GM18505 (cell line): Measurements from ENCODE around the gene RRAGA.
"Not testable (repeated sequence)": the region's sequence is repeated elsewhere in the genome, so short reads cannot be mapped to it uniquely, and the experiment has no call there.

Experiments
- ATAC-seq: cut with Tn5 transposase; IDR thresholded peaks from one replicate; pipeline ENCODE4 v1.9.1; 2021; ENCODE audit not compliant: unreplicated experiment
- POLR2A ChIP-seq: IDR thresholded peaks from 4 replicates; pipeline ENCODE4 v1.6.1; 2011; ENCODE audit warnings: borderline replicate concordance; ENCODE audit not compliant: insufficient read depth, insufficient read length; ENCODE audit errors: extremely low read depth

RRAGA gene

DNA sequence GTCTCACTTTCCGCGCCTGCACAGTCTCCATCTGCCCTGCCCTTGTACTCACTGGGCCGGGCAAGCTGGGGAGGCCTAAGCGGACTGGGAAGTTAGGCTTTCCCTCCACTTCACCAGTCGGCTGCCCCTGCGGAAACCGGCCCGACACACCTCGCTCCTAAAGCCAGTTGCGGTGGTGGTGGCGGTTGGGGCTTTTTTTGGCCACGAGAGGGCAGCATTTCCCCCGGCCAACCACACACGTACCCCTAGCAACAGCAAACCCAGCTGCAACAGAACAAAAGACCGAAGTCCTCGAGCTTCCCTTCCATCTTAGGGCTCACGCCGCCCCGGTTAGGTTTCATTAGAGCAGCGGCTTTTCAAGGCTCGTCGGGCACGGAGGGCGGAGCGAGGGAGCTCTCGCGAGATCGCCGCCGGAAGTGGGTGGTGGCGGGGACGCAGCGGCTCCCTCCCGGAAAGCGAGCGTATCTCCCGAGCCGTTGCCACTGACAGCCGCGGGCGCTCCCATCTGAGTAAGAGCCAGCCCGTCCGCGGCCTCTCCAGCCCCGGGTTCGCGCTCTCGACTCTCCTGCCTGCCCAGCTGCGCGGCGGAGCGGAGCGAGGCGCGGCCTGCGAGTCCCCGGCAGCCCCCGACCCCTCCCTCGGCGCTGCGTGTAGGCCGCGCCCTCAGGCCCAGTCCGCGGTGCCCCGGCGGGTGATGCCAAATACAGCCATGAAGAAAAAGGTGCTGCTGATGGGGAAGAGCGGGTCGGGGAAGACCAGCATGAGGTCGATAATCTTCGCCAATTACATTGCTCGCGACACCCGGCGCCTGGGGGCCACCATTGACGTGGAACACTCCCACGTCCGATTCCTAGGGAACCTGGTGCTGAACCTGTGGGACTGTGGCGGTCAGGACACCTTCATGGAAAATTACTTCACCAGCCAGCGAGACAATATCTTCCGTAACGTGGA, at the start of gene RRAGA:
Gene RRAGA (plus strand): TSS at position 462 of the 951 bp plus-strand sequence. CDS start 233 bp downstream, at position 695.
- TF ChIP-seq POLR2A = peak; percentile 96
- peak; percentile 90 for ATAC-seq

DNA sequence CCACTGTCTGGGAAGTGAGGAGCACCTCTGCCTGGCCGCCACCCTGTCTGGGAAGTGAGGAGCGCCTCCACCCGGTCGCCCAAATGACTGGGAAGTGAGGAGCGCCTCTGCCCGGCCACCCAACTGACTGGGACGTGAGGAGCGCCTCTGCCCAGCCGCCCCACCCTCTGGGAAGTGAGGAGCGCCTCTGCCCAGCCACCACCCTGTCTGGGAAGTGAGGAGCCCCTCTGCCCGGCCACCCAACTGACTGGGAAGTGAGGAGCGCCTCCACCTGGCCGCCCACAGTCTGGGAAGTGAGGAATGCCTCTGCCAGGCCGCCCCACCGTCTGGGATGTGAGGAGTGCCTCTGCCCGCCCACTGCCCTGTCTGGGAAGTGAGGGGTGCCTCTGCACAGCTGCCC, 49.1 kb upstream of the RRAGA start:
- no peak for TF ChIP-seq POLR2A
- ATAC-seq = no peak

GRCh38 chr9:19009391-19009965, 39.7 kb upstream of the RRAGA start:
- no peak for ATAC-seq
- no peak for TF ChIP-seq POLR2A

- no peak for TF ChIP-seq POLR2A
- ATAC-seq = no peak
Observed at GRCh38 chr9:19018201-19018600, 31.0 kb upstream of the RRAGA start.

DNA sequence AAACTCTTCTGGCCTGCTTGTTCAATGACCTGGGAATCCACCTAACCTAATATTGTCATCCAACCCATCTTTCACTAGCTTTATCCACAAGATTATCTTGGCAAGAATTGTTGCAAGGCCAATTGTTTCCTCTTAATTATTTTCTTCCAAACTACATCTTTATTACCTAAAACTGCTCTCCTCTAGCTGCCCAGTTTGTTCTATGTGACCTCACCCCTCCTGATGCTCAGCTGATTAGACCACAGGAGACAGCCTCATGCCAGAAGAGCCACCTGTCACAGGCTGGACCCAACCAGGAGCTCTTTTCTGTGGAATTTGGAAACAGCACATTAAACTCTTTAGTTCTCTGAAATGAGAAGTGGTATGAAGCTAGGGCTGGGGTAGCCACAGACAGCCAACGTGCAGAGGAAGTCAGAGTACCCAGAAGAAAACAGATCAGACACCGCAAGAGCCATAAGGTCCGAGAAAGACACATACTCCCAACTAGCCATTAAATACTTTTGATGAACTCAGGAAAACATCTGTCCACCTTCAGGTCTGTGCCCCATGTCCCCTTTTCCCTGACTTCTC, 28.3 kb upstream of the RRAGA start:
- TF ChIP-seq POLR2A = no peak
- ATAC-seq = no peak

GRCh38 chr9:19021649-19022048, 27.6 kb upstream of the RRAGA start:
- ATAC-seq = not testable (repeated sequence)

DNA sequence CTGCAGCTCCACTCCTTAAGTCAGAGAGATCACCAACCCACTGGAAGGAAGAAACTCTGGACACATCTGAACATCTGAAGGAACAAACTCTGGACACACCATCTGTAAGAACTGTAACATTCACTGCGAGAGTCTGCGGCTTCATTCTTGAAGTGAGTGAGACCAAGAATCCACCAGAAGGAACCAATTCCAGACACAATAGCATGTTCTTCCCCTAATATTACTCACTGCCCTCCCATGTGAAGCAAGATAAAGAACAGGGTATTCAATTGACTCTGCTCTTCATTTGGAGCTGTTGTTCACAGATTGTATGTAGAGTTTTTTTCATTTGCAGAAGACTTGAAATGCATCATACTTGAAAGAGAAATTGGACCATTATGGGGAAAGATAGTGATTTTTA, 27.0 kb upstream of the RRAGA start:
- ATAC-seq = no peak
- no peak for TF ChIP-seq POLR2A

DNA sequence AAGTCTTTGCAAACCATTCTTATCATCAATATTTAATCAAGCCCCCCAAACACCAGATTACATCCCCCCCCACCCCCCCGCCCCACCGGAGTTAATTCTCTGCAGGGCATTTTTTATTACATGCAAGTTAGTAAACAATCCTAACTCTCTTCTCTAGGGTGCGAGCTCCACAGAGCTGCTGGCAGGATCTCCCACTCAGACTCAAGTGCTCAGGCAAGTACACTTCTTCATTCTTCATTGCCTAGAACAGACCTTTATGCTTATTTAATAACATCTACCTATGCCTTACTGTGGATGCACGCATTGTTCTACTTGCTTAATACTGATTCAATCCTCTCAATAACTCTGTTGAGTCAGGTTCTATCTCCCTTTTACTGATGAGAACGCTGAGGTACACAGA, 26.1 kb upstream of the RRAGA start:
- no peak for ATAC-seq
- no peak for TF ChIP-seq POLR2A

GRCh38 chr9:19026375-19026774, 22.9 kb upstream of the RRAGA start:
- no peak for TF ChIP-seq POLR2A
- ATAC-seq = no peak

- no peak for ATAC-seq
- TF ChIP-seq POLR2A = no peak
Observed at GRCh38 chr9:19027825-19028224, 21.4 kb upstream of the RRAGA start.

GRCh38 chr9:19028835-19029451, 20.3 kb upstream of the RRAGA start:
- no peak for ATAC-seq
- TF ChIP-seq POLR2A = no peak

GRCh38 chr9:19030899-19031298, 18.3 kb upstream of the RRAGA start:
- peak; percentile 69 for ATAC-seq

DNA sequence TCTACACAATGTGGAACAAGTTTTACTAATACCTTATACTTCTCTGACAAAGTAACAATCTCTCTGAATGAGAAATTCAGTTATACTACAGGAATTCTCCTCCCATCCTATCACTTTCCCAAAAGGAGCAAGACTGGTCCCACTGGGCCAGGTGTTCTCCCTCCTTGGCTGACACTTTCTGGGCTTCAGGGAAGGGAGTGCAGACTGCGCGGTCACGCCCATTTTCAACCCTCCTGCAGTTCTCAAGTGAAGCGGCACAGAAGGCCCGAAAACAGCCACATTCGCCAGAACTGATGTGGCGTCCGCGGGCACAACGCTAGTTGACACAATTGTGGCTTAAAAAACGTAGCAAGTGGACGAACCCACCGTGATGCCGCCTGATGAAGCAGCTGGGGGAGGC, 16.8 kb upstream of the RRAGA start:
- no peak for TF ChIP-seq POLR2A
- no peak for ATAC-seq

More at GRCh38 chr9:19030899-19031298, 18.3 kb upstream of the RRAGA start:
- TF ChIP-seq POLR2A = no peak
